Measurements from ENCODE around the gene NR6A1. TPM values are rescaled to one million over a fixed set of nuclear protein-coding genes. Genes with fewer than 3 reads are reported as not detected.

NR6A1 gene
- polyA plus RNA-seq, 2 of the 4 experiments (the other 2 are of a cell fraction) = 1.7 to 3.3 TPM

- TF ChIP-seq ZC3H11A (IDR thresholded peaks at IDR 0.05) (no peak), FOXS1 (CRISPR knock-in tag; IDR thresholded peaks at IDR 0.05) (no peak), TFCP2L1 (CRISPR knock-in tag; IDR thresholded peaks at IDR 0.05) (no peak), EP300 (IDR thresholded peaks at IDR 0.05) (no peak)
- Histone ChIP-seq H3K9me3 (no peaks in the 10 kb centered on the region), H3K27ac (no peak overlapping the region), H3K4me2 (no peak overlapping the region), H3K4me3 (no peak overlapping the region), H3K4me1 (no peaks in the 10 kb centered on the region)
- ChIA-PET CTCF (interaction anchor here (0.6 to 11.5 kb wide), 4 partner anchors 11 to 238 kb away, joined by 3 to 99 read pairs (median 3); no protein-coding TSS in a partner anchor), POLR2A (no interaction called here)
- no peak for DNase-seq (ENCODE audit: low read depth in 1 of 2, low spot score in 1 of 2)
- no peak for FAIRE-seq
- ATAC-seq = no peak
- WGBS (ENCODE audit: missing lambda C conversion rate) = 90% methylated on average over 2 of the region's 2 CpGs
Observed at GRCh38 chr9:124526174-124526573, 244.9 kb downstream of the NR6A1 start.

- Histone ChIP-seq H3K4me3 (no peak overlapping the region), H3K4me1 (no peaks in the 10 kb centered on the region), H3K4me2 (no peak overlapping the region), H3K27ac (no peak overlapping the region), H3K9me3 (no peaks in the 10 kb centered on the region)
- no peak for FAIRE-seq
- ChIA-PET CTCF (interaction anchor here (0.6 to 11.5 kb wide), 4 partner anchors 8 to 190 kb away, joined by 3 to 99 read pairs (median 4); no protein-coding TSS in a partner anchor), POLR2A (no interaction called here)
- peak in 1 of 2 experiments; percentile 29 for DNase-seq (ENCODE audit: low read depth in 1 of 2, low spot score in 1 of 2)
- ATAC-seq = peak; percentile 49 to 86; a peak in 4 of 6 replicates
- 64% methylated on average over 7 of the region's 7 CpGs for WGBS (ENCODE audit: missing lambda C conversion rate)
- TF ChIP-seq TP53 (CRISPR knock-in tag; IDR thresholded peaks at IDR 0.05) (no peak), RAD21 (conservative IDR thresholded peaks at IDR 0.05 in 1 of 2, IDR thresholded peaks at IDR 0.05 in 1 of 2) (peak in 1 of 2 experiments; percentile 23; a peak in 1 of 5 replicates)
Observed at GRCh38 chr9:124522121-124523098, 248.7 kb downstream of the NR6A1 start.

GRCh38 chr9:124521142-124521541 is 250.0 kb downstream of the NR6A1 start:
- TF ChIP-seq CBX2 (IDR thresholded peaks at IDR 0.05; ENCODE audit: borderline replicate concordance, low read depth) (no peak), FOXS1 (CRISPR knock-in tag; IDR thresholded peaks at IDR 0.05) (no peak), MYC (IDR thresholded peaks at IDR 0.05; ENCODE audit: borderline replicate concordance, low read length) (no peak), MAFK (IDR thresholded peaks at IDR 0.05; ENCODE audit: partially characterized antibody) (no peak), ESRRA (IDR thresholded peaks at IDR 0.05; ENCODE audit: borderline replicate concordance, low read length) (no peak), ZSCAN20 (CRISPR knock-in tag; IDR thresholded peaks at IDR 0.05) (no peak)
- ChIA-PET CTCF (interaction anchor here (0.9 to 11.5 kb wide), 2 partner anchors 16 to 31 kb away, joined by 3 to 99 read pairs; no protein-coding TSS in a partner anchor), POLR2A (no interaction called here)
- Histone ChIP-seq H3K9me3 (no peaks in the 10 kb centered on the region), H3K4me2 (no peak overlapping the region), H3K4me3 (no peak overlapping the region), H3K27ac (no peak overlapping the region), H3K4me1 (no peaks in the 10 kb centered on the region)
- no peak for DNase-seq (ENCODE audit: low read depth in 1 of 2, low spot score in 1 of 2)
- WGBS (ENCODE audit: missing lambda C conversion rate) = 81% methylated on average over 3 of the region's 3 CpGs
- no peak for FAIRE-seq
- ATAC-seq = no peak

GRCh38 chr9:124520206-124520596 is 250.9 kb downstream of the NR6A1 start:
- POLR2A ChIA-PET = no interaction called here
- H3K27ac ChIP-seq = no peak overlapping the region
- H3K4me2 ChIP-seq = no peak overlapping the region
- FAIRE-seq (no peak), DNase-seq (ENCODE audit: low read depth in 1 of 2, low spot score in 1 of 2) (no peak), ATAC-seq (no peak)
- H3K4me3 ChIP-seq = no peak overlapping the region
- CTCF ChIA-PET = interaction anchor here (11.5 kb wide), 1 partner anchor 17 kb away, joined by 99 read pairs; no protein-coding TSS in a partner anchor
- no peaks in the 10 kb centered on the region for H3K4me1 ChIP-seq
- TF ChIP-seq FOSB (CRISPR knock-in tag; IDR thresholded peaks at IDR 0.05) (no peak), NPAS2 (CRISPR knock-in tag; IDR thresholded peaks at IDR 0.05; ENCODE audit: borderline replicate concordance) (no peak)
- H3K9me3 ChIP-seq = no peaks in the 10 kb centered on the region
- WGBS (ENCODE audit: missing lambda C conversion rate) = 83% methylated on average over 7 of the region's 7 CpGs

GRCh38 chr9:124518116-124518515 is 253.0 kb downstream of the NR6A1 start:
- Histone ChIP-seq H3K4me3 (no peak overlapping the region), H3K9me3 (no peaks in the 10 kb centered on the region), H3K27ac (no peak overlapping the region), H3K4me1 (no peaks in the 10 kb centered on the region), H3K4me2 (no peak overlapping the region)
- POLR2A ChIA-PET = no interaction called here
- ATAC-seq (no peak), FAIRE-seq (no peak), DNase-seq (ENCODE audit: low read depth in 1 of 2, low spot score in 1 of 2) (no peak)
- CTCF ChIA-PET = interaction anchor here (0.8 to 2.8 kb wide), 2 partner anchors 9 to 18 kb away, joined by 3 to 14 read pairs; no protein-coding TSS in a partner anchor
- 94% methylated on average over 7 of the region's 7 CpGs for WGBS (ENCODE audit: missing lambda C conversion rate)
- TF ChIP-seq GATA3 (IDR thresholded peaks at IDR 0.05; ENCODE audit: borderline replicate concordance) = no peak
- no peak for TF ChIP-seq FOXS1 (CRISPR knock-in tag; IDR thresholded peaks at IDR 0.05)
- no peak for TF ChIP-seq TFCP2L1 (CRISPR knock-in tag; IDR thresholded peaks at IDR 0.05)
- TF ChIP-seq HMGXB4 (CRISPR knock-in tag; IDR thresholded peaks at IDR 0.05; ENCODE audit: borderline replicate concordance) = no peak
- TF ChIP-seq CHD4 (IDR thresholded peaks at IDR 0.05; ENCODE audit: borderline replicate concordance) = no peak
- TF ChIP-seq HES2 (IDR thresholded peaks at IDR 0.05) = no peak
- no peak for TF ChIP-seq RNF2 (IDR thresholded peaks at IDR 0.05; ENCODE audit: borderline replicate concordance, low read depth)
- TF ChIP-seq SMC3 (IDR thresholded peaks at IDR 0.05) = no peak
- no peak for TF ChIP-seq NR3C1 (IDR thresholded peaks at IDR 0.05)
- TF ChIP-seq FOSL2 (IDR thresholded peaks at IDR 0.05) = no peak
- no peak for TF ChIP-seq FOSL2 (CRISPR knock-in tag; IDR thresholded peaks at IDR 0.05)
- TF ChIP-seq PBX3 (IDR thresholded peaks at IDR 0.05) = no peak
- no peak for TF ChIP-seq NPAS2 (CRISPR knock-in tag; IDR thresholded peaks at IDR 0.05; ENCODE audit: borderline replicate concordance)

All from A549 (cell line).